Urothelium cell line (cell line): Measurements from ENCODE around the gene OSTF1.

Source experiments
- DNase-seq: peaks from one replicate; pipeline ENCODE4 v3.0.0; 2011; ENCODE audit warnings: low spot score, mixed read lengths
- FAIRE-seq: peaks from 2 replicates; lab custom pipeline; 2011; peaks lifted over from hg19 to GRCh38; lab: Jason Lieb, UNC

OSTF1 gene

GRCh38 chr9:75084081-75084672 is 4.1 kb upstream of the OSTF1 start:
- DNase-seq (no peak), FAIRE-seq (no peak)

- FAIRE-seq (no peak), DNase-seq (no peak)
These were observed 2.7 kb upstream of the OSTF1 start for GRCh38 chr9:75085640-75086039.

- DNase-seq, result no peak
- FAIRE-seq, result no peak
These were observed 1.6 kb upstream of the OSTF1 start for GRCh38 chr9:75086541-75087288.

GRCh38 chr9:75087289-75087823 is 958 bp upstream of the OSTF1 start:
- DNase-seq, result peak; percentile 38
- no peak for FAIRE-seq

- no peak for FAIRE-seq
These were observed 495 bp downstream of the OSTF1 start for GRCh38 chr9:75088646-75089372.

GRCh38 chr9:75089373-75089766 is 1.1 kb downstream of the OSTF1 start:
- no peak for DNase-seq
- no peak for FAIRE-seq

More at GRCh38 chr9:75088646-75089372, 495 bp downstream of the OSTF1 start:
- peak; percentile 44 for DNase-seq

- FAIRE-seq, result no peak
- DNase-seq, result no peak
These were observed 2.3 kb downstream of the OSTF1 start for GRCh38 chr9:75090579-75090978.

GRCh38 chr9:75092766-75093165 is 4.5 kb downstream of the OSTF1 start:
- FAIRE-seq (no peak), DNase-seq (no peak)

- no peak for FAIRE-seq
- DNase-seq, result no peak
These were observed 8.5 kb downstream of the OSTF1 start for GRCh38 chr9:75096796-75097195.

- DNase-seq, result no peak
- no peak for FAIRE-seq
These were observed 12.8 kb downstream of the OSTF1 start for GRCh38 chr9:75101004-75101588.

- FAIRE-seq, result no peak
- DNase-seq, result no peak
These were observed 14.0 kb downstream of the OSTF1 start for GRCh38 chr9:75102177-75102790.

GRCh38 chr9:75104607-75105006 is 16.3 kb downstream of the OSTF1 start:
- FAIRE-seq (no peak), DNase-seq (no peak)

- FAIRE-seq (no peak), DNase-seq (no peak)
These were observed 16.8 kb downstream of the OSTF1 start for GRCh38 chr9:75105019-75105540.

- FAIRE-seq, result no peak
- no peak for DNase-seq
These were observed 17.5 kb downstream of the OSTF1 start for GRCh38 chr9:75105841-75106240.

GRCh38 chr9:75106857-75107256 is 18.5 kb downstream of the OSTF1 start:
- FAIRE-seq, result no peak
- no peak for DNase-seq

- FAIRE-seq (no peak), DNase-seq (no peak)
These were observed 20.3 kb downstream of the OSTF1 start for GRCh38 chr9:75108571-75108970.

GRCh38 chr9:75109210-75109839 is 21.0 kb downstream of the OSTF1 start:
- no peak for FAIRE-seq

GRCh38 chr9:75111019-75111622 is 22.8 kb downstream of the OSTF1 start:
- DNase-seq, result no peak
- no peak for FAIRE-seq

More at GRCh38 chr9:75109210-75109839, 21.0 kb downstream of the OSTF1 start:
- no peak for DNase-seq

GRCh38 chr9:75112789-75113188 is 24.5 kb downstream of the OSTF1 start:
- FAIRE-seq (no peak), DNase-seq (no peak)

- FAIRE-seq, result no peak
- DNase-seq, result no peak
These were observed 28.0 kb downstream of the OSTF1 start for GRCh38 chr9:75116306-75116705.
